Placental epithelial cell (primary cell): ENCODE results near the gene SLC17A7. TPM values are rescaled to one million over a fixed set of nuclear protein-coding genes. Genes with fewer than 3 reads are reported as not detected.

Experiments used
- small RNA-seq: library from RNA; depleted of rRNA; stranded (forward); fragments of <200 nt; gene quantifications from one replicate; pipeline ENCODE3, GENCODE V24; 2012
- total RNA-seq: library from RNA; depleted of rRNA; stranded (reverse); fragments of >200 nt; gene quantifications from 2 replicates; pipeline ENCODE4 v1.2.3, GENCODE V29; 2012

The SLC17A7 gene
- under 0.01 TPM in 1 of 2 replicates, not detected in the other for total RNA-seq

DNA sequence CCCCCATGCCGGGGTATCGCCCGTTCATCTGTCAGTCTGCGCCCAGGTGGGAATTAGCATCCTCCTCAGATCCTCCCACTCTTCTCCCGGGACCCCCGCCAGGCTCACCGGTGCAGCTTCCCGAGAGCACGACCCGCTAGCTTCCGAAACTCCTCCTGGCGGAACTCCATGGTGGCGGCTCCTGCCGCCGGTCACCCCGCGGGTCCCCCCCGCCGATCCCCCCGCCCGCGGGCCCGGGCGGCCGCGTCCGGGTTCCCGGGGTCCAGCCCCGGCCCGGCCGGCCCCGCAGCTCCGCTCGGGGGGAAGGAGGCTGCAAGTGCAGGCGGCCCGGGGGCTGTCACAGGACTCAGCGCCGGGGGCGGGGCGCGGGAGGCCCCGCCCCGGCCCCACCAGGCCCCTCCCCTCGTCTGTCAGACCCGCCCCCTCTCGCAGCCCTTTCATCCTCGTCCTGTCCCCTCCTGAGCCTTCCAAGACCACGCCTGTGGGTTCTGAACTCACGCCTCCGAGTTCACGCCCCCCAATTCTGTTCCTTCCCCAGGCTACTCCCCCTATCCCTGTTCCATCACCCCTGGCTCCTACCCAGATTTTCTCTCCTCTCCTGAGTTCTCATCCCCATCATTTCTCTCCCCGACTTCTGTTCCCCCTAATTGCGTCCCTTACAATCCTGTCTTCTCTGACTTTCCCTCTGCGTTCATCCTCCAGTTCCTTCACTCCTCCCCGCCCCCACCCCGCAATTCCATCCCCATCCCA is at the start of gene SLC17A7:
Gene SLC17A7, minus strand, starts transcription at position 318 of the 750 bp plus-strand sequence. Its CDS starts 148 bp downstream, at position 170.

GRCh38 chr19:49487277-49488045 is 46.1 kb upstream of the SLC17A7 start, which contains the start of gene RPL13A:
Gene RPL13A, plus strand, starts transcription at chr19:49487608. Its CDS starts 22 bp downstream, at chr19:49487630.

GRCh38 chr19:49473868-49474541 is 32.7 kb upstream of the SLC17A7 start, which contains the start of gene FLT3LG:
Gene FLT3LG, plus strand, starts transcription at chr19:49474215. Its CDS starts 425 bp downstream, at chr19:49474640.

GRCh38 chr19:49453013-49453756 is 11.9 kb upstream of the SLC17A7 start, which contains the start of gene ALDH16A1:
Gene ALDH16A1, plus strand, starts transcription at chr19:49453225. Its CDS starts 107 bp downstream, at chr19:49453332.

GRCh38 chr19:49451430-49452181 is 10.3 kb upstream of the SLC17A7 start, which contains the start of gene PIH1D1:
Gene PIH1D1, minus strand, starts transcription at chr19:49451814. Its CDS starts 240 bp downstream, at chr19:49451574.

GRCh38 chr19:49425178-49425577 is 16.1 kb downstream of the SLC17A7 start, which contains the start of gene GFY:
Gene GFY, plus strand, starts transcription at chr19:49425388. Its CDS starts 1,043 bp downstream, at chr19:49426431.

DNA sequence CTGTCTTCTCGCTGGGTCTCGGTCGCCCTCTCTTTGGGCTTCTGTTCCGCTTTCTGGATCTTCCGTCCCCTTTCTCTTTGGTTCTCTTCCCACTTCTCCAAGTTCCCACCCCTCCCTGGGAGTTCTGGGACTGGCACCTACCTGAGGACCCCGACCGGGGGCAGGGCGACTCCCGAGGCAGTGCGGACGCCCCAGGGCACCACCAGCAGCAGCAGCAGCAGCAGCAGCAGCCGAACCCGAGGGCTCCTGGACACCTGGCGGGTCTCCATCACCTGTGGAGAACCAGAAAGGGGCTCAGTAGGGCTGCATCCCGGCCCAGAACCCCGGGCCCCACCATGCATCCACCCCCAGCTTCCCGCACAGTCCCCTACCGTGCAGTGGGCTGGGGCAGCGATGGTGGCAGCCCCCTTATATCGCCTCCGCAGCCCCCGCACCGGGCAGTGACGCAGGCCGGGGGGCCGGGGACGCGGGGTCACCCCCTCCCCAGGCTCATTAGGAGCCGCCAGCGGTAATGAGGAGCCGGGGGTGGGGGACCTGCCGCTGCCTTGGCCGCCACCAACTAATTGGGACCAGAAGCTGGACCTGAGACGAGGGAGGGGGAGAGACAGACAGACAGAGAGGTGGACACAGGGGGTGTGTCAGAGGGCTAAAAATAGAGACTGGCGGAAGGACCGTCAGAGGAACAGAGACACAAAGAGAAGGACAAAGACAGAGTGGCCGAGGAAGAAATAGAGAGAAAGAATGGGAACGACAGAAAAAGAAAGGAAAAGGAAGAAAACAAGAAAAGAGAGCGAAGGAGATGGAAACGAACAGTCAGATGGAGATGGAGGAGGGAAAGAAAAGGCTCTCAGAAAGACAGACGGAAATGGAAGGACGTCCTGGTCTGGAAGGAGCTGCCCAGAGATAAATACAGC is 18.0 kb downstream of the SLC17A7 start, which contains the start of gene PTH2:
Gene PTH2, minus strand, starts transcription at position 371 of the 914 bp plus-strand sequence. Its CDS starts 102 bp downstream, at position 269.

DNA sequence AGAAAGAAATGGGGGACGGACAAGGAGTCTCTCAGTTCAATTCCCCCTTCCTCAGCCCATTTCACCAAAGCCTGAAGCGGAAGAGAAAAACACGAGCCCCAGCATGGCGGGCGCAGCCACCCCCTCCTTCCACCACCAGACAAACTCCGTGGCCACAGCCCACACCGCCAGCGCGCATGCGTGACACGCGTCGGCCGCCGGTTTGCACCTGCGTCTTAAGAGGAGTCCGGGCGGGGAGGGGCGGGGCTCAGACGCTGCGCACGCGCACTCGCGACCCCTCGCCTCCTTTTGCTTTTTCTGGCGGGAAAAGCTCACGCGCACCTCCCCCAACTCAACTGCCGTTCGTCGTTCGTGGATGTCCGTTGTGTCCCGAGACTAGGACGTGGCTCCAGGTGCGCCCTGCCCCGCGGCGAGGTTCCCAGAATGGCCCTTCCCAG is 53.4 kb downstream of the SLC17A7 start, which contains the start of gene KASH5:
Gene KASH5, plus strand, starts transcription at position 314 of the 437 bp plus-strand sequence. CDS start 2,635 bp downstream, outside the sequence.

Small RNAs within 50 kb of the gene (small RNA-seq; reads per million reads assigned to genes)
- gene SNORD32A (not detected), gene SNORD33 (not detected), gene SNORD34 (not detected), gene SNORD35A (not detected)

Other genes with a start within 250 kb of the SLC17A7 start
- gene SLC6A16, start 116.3 kb downstream of the SLC17A7 start, total RNA-seq, result under 0.01 TPM in 1 of 2 replicates, not detected in the other
- gene CD37, start 106.1 kb downstream of the SLC17A7 start, total RNA-seq, result not detected in 2 replicates
- 5.1 and 18.8 TPM in 2 replicates for gene TEAD2, start 79.1 kb downstream of the SLC17A7 start, total RNA-seq
- 0.39 TPM in 1 of 2 replicates, not detected in the other for gene DKKL1, start 77.7 kb downstream of the SLC17A7 start, total RNA-seq
- not detected in 2 replicates for gene KASH5, start 53.3 kb downstream of the SLC17A7 start, total RNA-seq
- gene PTH2, start 18.1 kb downstream of the SLC17A7 start, total RNA-seq, result not detected in 2 replicates
- not detected in 2 replicates for gene GFY, start 16.1 kb downstream of the SLC17A7 start, total RNA-seq
- 84.0 and 118 TPM in 2 replicates for gene PIH1D1, start 10.3 kb upstream of the SLC17A7 start, total RNA-seq
- 27.1 and 34.2 TPM in 2 replicates for gene ALDH16A1, start 11.7 kb upstream of the SLC17A7 start, total RNA-seq
- 0.79 TPM in 1 of 2 replicates, not detected in the other for gene FLT3LG, start 32.7 kb upstream of the SLC17A7 start, total RNA-seq
- 2,267 and 3,501 TPM in 2 replicates for gene RPL13A, start 46.1 kb upstream of the SLC17A7 start, total RNA-seq
- gene RPS11, start 54.9 kb upstream of the SLC17A7 start, total RNA-seq, result 2,287 and 2,633 TPM in 2 replicates
- gene FCGRT, start 71.1 kb upstream of the SLC17A7 start, total RNA-seq, result 39.7 and 108 TPM in 2 replicates
- gene RCN3, start 86.5 kb upstream of the SLC17A7 start, total RNA-seq, result 39.7 and 79.5 TPM in 2 replicates
- 64.0 and 72.6 TPM in 2 replicates for gene NOSIP, start 139.0 kb upstream of the SLC17A7 start, total RNA-seq
- 8.6 and 11.2 TPM in 2 replicates for gene PRRG2, start 139.8 kb upstream of the SLC17A7 start, total RNA-seq
- 4.4 and 5.9 TPM in 2 replicates for gene PRR12, start 149.7 kb upstream of the SLC17A7 start, total RNA-seq
- gene RRAS, start 198.6 kb upstream of the SLC17A7 start, total RNA-seq, result 50.3 and 51.6 TPM in 2 replicates
- 19.6 and 31.6 TPM in 2 replicates for gene SCAF1, start 200.7 kb upstream of the SLC17A7 start, total RNA-seq
- gene IRF3, start 224.3 kb upstream of the SLC17A7 start, total RNA-seq, result 64.0 and 64.4 TPM in 2 replicates
- gene BCL2L12, start 224.4 kb upstream of the SLC17A7 start, total RNA-seq, result 8.2 and 16.1 TPM in 2 replicates
- gene PRMT1, start 235.7 kb upstream of the SLC17A7 start, total RNA-seq, result 132 and 208 TPM in 2 replicates
- gene ADM5, start 248.1 kb upstream of the SLC17A7 start, total RNA-seq, result 0.43 and 1.2 TPM in 2 replicates
- gene CPT1C, start 249.6 kb upstream of the SLC17A7 start, total RNA-seq, result 1.6 and 3.1 TPM in 2 replicates